Panc1 (cell line): ENCODE results near the gene MTSS2. TPM values are rescaled to one million over a fixed set of nuclear protein-coding genes. Genes with fewer than 3 reads are reported as not detected.

Experiments used
- ATAC-seq: fragments of 200-7000 bp; cut with Tn5 transposase; 2 replicates; pipeline ENCODE4 v1.9.1; 2020; ENCODE audit warnings: mild to moderate bottlenecking, moderate library complexity
- BruUV-seq: library from RNA; stranded (reverse); fragments of 400-500 nt; replicated peaks from 2 replicates; lab custom pipeline; 2021; lab: Mats Ljungman, UMichigan
- CTCF ChIA-PET: fragments of 300-600 bp; sonication (Branson Sonifier 250); formaldehyde crosslinking; loops from one replicate; lab custom pipeline; 2022; ENCODE audit warnings: antibody characterized with exemption; lab: Charles Lee
- POLR2A ChIA-PET: fragments of 300-600 bp; sonication (Branson Sonifier 250); formaldehyde crosslinking; loops from one replicate; lab custom pipeline; 2022; ENCODE audit warnings: antibody characterized with exemption; lab: Charles Lee
- DNase-seq: peaks from one replicate; pipeline ENCODE4 v3.0.0-alpha.2; 2010; ENCODE audit warnings: low read depth, low spot score
- H3K27ac ChIP-seq: 2 replicates; pipeline ENCODE4 v1.5.1; 2011; ENCODE audit warnings: mild to moderate bottlenecking, low read length, inconsistent platforms
- H3K27me3 ChIP-seq: fragments of 200-500 bp; sonication (Bioruptor generic); 2 replicates; pipeline ENCODE4 v1.6.0; 2014; ENCODE audit warnings: low read length, inconsistent platforms; ENCODE audit not compliant: control insufficient read depth, insufficient read depth
- H3K36me3 ChIP-seq: fragments of 200-500 bp; sonication (Bioruptor generic); 2 replicates; pipeline ENCODE4 v1.5.1; 2014; ENCODE audit warnings: inconsistent platforms, mild to moderate bottlenecking, low read length, moderate library complexity; ENCODE audit not compliant: control insufficient read depth, insufficient read depth
- H3K4me1 ChIP-seq: 2 replicates; pipeline ENCODE4 v1.5.1; 2011; ENCODE audit warnings: inconsistent platforms, mild to moderate bottlenecking, low read length, moderate library complexity; ENCODE audit not compliant: control insufficient read depth, insufficient read depth
- H3K4me3 ChIP-seq, 2 experiments: 2 replicates each; pipeline ENCODE4 v1.5.1; 2011 to 2012; ENCODE audit warnings: low read depth in 2 of 2, low read length in 2 of 2, mild to moderate bottlenecking in 2 of 2, inconsistent platforms in 1 of 2, moderate library complexity in 1 of 2
- H3K9me3 ChIP-seq: fragments of 200-500 bp; sonication (Bioruptor generic); 2 replicates; pipeline ENCODE4 v1.5.1; 2014; ENCODE audit warnings: low read depth, mild to moderate bottlenecking, inconsistent platforms, low read length, moderate library complexity; ENCODE audit not compliant: control insufficient read depth, insufficient read depth
- POLR2AphosphoS5 ChIP-seq: IDR thresholded peaks from 2 replicates; pipeline ENCODE4 v1.6.1; 2012; ENCODE audit warnings: mild to moderate bottlenecking, low read depth, low read length, moderate library complexity
- SIN3A ChIP-seq: IDR thresholded peaks from 2 replicates; pipeline ENCODE4 v1.6.1; 2012; ENCODE audit warnings: low read depth, mild to moderate bottlenecking, low read length, moderate library complexity, borderline replicate concordance; ENCODE audit not compliant: insufficient read depth
- TCF7L2 ChIP-seq: IDR thresholded peaks from 2 replicates; pipeline ENCODE4 v1.6.1; 2011; ENCODE audit warnings: mild to moderate bottlenecking, low read depth, low read length, inconsistent platforms
- in situ Hi-C: cut with HindIII; loops from 2 replicates; pipeline ENCODE4 v1.10.0; 2016; ENCODE audit warnings: low sequenced_read_pairs, low pct_unique_long_range_greater_than_20kb
- intact Hi-C: fragments of 100-400 bp; cut with micrococcal nuclease; formaldehyde crosslinking; loops from one replicate; pipeline ENCODE4 v1.10.0; 2022; ENCODE audit not compliant: unreplicated experiment
- total RNA-seq: library from RNA; stranded (reverse); gene quantifications from one replicate; pipeline ENCODE4 v1.2.1, GENCODE V29; 2021; ENCODE audit not compliant: unreplicated experiment
- TF ChIP-seq, protein P1 (sequence below), 2 experiments: IDR thresholded peaks; 2 replicates each; pipeline ENCODE4 v1.6.1; 2011 to 2012; ENCODE audit warnings: low read depth in 2 of 2, control low read depth in 1 of 2, low read length in 1 of 2, mild to moderate bottlenecking in 1 of 2, moderate library complexity in 1 of 2; ENCODE audit not compliant: insufficient read depth in 1 of 2
- TF ChIP-seq, protein P2 (sequence below): fragments of 450-650 bp; IDR thresholded peaks from 2 replicates; pipeline ENCODE4 v1.5.1; 2017; ENCODE audit warnings: mild to moderate bottlenecking

The MTSS2 gene
- total RNA-seq, 1 experiment from 2014 or later = 55.7 TPM

DNA sequence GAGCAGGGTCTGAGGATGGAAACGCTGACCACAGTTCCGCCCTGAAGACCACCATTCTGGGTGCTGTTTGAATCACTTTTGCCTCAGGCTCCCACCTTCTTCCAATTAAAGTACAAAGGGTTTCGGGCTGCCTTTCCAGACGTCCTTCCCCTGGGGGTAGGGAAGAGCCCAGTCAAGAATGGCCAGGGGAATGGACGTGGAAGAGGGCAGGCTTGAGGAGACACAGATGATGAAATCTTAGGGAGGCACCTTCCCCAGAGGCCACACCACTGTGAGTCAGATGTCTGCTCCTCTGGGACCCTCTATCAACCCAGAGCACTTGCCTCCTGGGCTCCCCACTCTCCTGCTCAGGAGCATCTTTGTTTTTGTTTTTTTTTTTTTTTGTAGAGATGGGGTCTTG, 27.5 kb upstream of the MTSS2 start:
- TF ChIP-seq SIN3A (no peak), TCF7L2 (no peak), POLR2AphosphoS5 (no peak)
- TF ChIP-seq, protein P1, sequence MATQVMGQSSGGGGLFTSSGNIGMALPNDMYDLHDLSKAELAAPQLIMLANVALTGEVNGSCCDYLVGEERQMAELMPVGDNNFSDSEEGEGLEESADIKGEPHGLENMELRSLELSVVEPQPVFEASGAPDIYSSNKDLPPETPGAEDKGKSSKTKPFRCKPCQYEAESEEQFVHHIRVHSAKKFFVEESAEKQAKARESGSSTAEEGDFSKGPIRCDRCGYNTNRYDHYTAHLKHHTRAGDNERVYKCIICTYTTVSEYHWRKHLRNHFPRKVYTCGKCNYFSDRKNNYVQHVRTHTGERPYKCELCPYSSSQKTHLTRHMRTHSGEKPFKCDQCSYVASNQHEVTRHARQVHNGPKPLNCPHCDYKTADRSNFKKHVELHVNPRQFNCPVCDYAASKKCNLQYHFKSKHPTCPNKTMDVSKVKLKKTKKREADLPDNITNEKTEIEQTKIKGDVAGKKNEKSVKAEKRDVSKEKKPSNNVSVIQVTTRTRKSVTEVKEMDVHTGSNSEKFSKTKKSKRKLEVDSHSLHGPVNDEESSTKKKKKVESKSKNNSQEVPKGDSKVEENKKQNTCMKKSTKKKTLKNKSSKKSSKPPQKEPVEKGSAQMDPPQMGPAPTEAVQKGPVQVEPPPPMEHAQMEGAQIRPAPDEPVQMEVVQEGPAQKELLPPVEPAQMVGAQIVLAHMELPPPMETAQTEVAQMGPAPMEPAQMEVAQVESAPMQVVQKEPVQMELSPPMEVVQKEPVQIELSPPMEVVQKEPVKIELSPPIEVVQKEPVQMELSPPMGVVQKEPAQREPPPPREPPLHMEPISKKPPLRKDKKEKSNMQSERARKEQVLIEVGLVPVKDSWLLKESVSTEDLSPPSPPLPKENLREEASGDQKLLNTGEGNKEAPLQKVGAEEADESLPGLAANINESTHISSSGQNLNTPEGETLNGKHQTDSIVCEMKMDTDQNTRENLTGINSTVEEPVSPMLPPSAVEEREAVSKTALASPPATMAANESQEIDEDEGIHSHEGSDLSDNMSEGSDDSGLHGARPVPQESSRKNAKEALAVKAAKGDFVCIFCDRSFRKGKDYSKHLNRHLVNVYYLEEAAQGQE (IDR thresholded peaks at IDR 0.05; ENCODE audit: insufficient read depth in 1 of 2, low read depth in 2 of 2, low read length in 1 of 2) = no peak
- TF ChIP-seq, protein P2, sequence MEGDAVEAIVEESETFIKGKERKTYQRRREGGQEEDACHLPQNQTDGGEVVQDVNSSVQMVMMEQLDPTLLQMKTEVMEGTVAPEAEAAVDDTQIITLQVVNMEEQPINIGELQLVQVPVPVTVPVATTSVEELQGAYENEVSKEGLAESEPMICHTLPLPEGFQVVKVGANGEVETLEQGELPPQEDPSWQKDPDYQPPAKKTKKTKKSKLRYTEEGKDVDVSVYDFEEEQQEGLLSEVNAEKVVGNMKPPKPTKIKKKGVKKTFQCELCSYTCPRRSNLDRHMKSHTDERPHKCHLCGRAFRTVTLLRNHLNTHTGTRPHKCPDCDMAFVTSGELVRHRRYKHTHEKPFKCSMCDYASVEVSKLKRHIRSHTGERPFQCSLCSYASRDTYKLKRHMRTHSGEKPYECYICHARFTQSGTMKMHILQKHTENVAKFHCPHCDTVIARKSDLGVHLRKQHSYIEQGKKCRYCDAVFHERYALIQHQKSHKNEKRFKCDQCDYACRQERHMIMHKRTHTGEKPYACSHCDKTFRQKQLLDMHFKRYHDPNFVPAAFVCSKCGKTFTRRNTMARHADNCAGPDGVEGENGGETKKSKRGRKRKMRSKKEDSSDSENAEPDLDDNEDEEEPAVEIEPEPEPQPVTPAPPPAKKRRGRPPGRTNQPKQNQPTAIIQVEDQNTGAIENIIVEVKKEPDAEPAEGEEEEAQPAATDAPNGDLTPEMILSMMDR = no peak
- no peaks in the 10 kb centered on the region for H3K27me3 ChIP-seq
- H3K27ac ChIP-seq = no peak overlapping the region
- CTCF ChIA-PET = no interaction called here
- no peaks in the 10 kb centered on the region for H3K36me3 ChIP-seq
- in situ Hi-C loops = no loop called here
- no TSS peak for BruUV-seq
- no peaks in the 10 kb centered on the region; the same call in 1 of the 2 replicates for H3K4me1 ChIP-seq
- POLR2A ChIA-PET = no interaction called here
- intact Hi-C loops = no loop called here
- ATAC-seq (no peak), DNase-seq (no peak)
- no peak overlapping the region for H3K4me3 ChIP-seq
- H3K9me3 ChIP-seq = no peaks in the 10 kb centered on the region

DNA sequence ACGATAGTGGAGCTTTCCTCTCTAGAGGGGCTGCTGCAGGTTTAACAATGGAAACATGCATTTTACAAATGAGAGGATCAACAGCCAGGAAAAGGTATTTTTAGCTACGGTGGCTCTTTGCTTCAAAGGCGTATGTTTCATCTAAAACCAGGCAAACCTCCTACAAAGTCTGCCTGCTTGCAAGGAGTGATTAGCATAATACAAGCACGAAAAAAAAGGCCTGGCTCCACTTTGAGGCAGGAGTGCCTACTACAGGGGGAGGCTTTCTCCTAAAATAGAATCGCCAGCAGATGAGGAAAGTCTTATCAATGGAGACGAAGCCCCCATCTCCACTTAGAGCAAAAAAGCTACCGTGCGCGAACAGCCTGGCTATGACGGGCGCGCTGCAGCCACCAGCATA, 27.1 kb upstream of the MTSS2 start:
- DNase-seq = no peak
- POLR2A ChIA-PET = no interaction called here
- no peaks in the 10 kb centered on the region for H3K36me3 ChIP-seq
- no peak overlapping the region for H3K4me3 ChIP-seq
- no peaks in the 10 kb centered on the region for H3K27me3 ChIP-seq
- no peak overlapping the region for H3K27ac ChIP-seq
- no peak for TF ChIP-seq TCF7L2
- TF ChIP-seq, protein P2 = no peak
- no peak for TF ChIP-seq POLR2AphosphoS5
- no peak for TF ChIP-seq SIN3A
- no peaks in the 10 kb centered on the region; the same call in 1 of the 2 replicates for H3K4me1 ChIP-seq
- intact Hi-C loops = no loop called here
- CTCF ChIA-PET = no interaction called here
- in situ Hi-C loops = no loop called here
- H3K9me3 ChIP-seq = no peaks in the 10 kb centered on the region
- no peak for ATAC-seq
- BruUV-seq = no TSS peak

DNA sequence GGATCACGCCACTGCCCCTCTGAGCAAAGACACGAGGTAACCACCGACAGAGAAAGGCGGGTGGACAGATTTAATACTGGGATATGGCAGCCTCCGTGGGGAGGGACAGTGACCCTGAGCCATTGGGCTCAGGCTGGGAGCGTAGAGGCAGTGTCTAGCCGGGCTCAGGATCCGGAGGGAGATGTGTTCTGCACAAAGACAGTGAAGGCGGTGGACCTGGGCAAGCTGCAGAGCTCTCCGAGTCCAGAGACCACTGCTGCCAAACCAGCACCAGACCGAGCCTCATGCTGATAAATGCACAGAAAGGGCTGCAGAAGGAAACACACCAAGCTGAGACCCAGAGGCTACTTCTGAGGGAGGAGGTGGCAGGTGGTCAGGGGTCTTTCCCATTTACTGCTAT, 26.5 kb upstream of the MTSS2 start:
- Histone ChIP-seq H3K27ac (no peak overlapping the region), H3K4me3 (no peak overlapping the region), H3K27me3 (no peaks in the 10 kb centered on the region), H3K9me3 (no peaks in the 10 kb centered on the region), H3K4me1 (peaks cover 2% of the 10 kb centered on the region), H3K36me3 (no peaks in the 10 kb centered on the region)
- no TSS peak for BruUV-seq
- ChIA-PET POLR2A (no interaction called here), CTCF (no interaction called here)
- intact Hi-C loops = no loop called here
- in situ Hi-C loops = no loop called here
- TF ChIP-seq TCF7L2 = no peak
- TF ChIP-seq, protein P1 (IDR thresholded peaks at IDR 0.05; ENCODE audit: insufficient read depth in 1 of 2, low read depth in 2 of 2, low read length in 1 of 2) = no peak
- no peak for TF ChIP-seq SIN3A
- no peak for TF ChIP-seq POLR2AphosphoS5
- TF ChIP-seq, protein P2 = no peak
- DNase-seq = no peak
- no peak for ATAC-seq
